H9 (cell line): Measurements from ENCODE around the gene TFF1. TPM values are rescaled to one million over a fixed set of nuclear protein-coding genes. Genes with fewer than 3 reads are reported as not detected.

ENCODE experiments used
- DNase-seq: peaks from one replicate; pipeline ENCODE4 v3.0.0-alpha.2; 2017
- H2AFZ ChIP-seq: one replicate; pipeline ENCODE4 v1.6.1; 2013; ENCODE audit warnings: mild to moderate bottlenecking, low read length, control low read depth, moderate library complexity
- H2AK5ac ChIP-seq: 2 replicates; pipeline ENCODE4 v1.6.1; 2013; ENCODE audit warnings: low read length, control low read depth, mixed read lengths; ENCODE audit not compliant: insufficient read length
- H2BK120ac ChIP-seq: one replicate; pipeline ENCODE4 v1.6.1; 2013; ENCODE audit warnings: low read depth, mild to moderate bottlenecking, low read length, control low read depth, inconsistent platforms; ENCODE audit not compliant: poor library complexity, severe bottlenecking
- H2BK12ac ChIP-seq: 2 replicates; pipeline ENCODE4 v1.6.1; 2013; ENCODE audit warnings: low read length, control low read depth, mixed read lengths, low read depth; ENCODE audit not compliant: insufficient read length
- H2BK15ac ChIP-seq: 2 replicates; pipeline ENCODE4 v1.6.1; 2013; ENCODE audit warnings: low read depth, low read length, control low read depth
- H2BK20ac ChIP-seq: one replicate; pipeline ENCODE4 v1.6.1; 2013; ENCODE audit warnings: low read depth, mild to moderate bottlenecking, low read length, control low read depth, inconsistent platforms; ENCODE audit not compliant: poor library complexity, severe bottlenecking
- H2BK5ac ChIP-seq: 2 replicates; pipeline ENCODE4 v1.6.1; 2013; ENCODE audit warnings: low read length, control low read depth, mixed read lengths; ENCODE audit not compliant: insufficient read length
- H3K14ac ChIP-seq: 2 replicates; pipeline ENCODE4 v1.6.1; 2013; ENCODE audit warnings: low read length, control low read depth; ENCODE audit not compliant: insufficient read depth
- H3K18ac ChIP-seq: 2 replicates; pipeline ENCODE4 v1.6.1; 2013; ENCODE audit warnings: low read depth, mild to moderate bottlenecking, mixed read lengths, low read length, control low read depth; ENCODE audit not compliant: insufficient read length
- H3K23ac ChIP-seq: 2 replicates; pipeline ENCODE4 v1.6.1; 2013; ENCODE audit warnings: low read length, control low read depth, mixed read lengths, low read depth; ENCODE audit not compliant: insufficient read length
- H3K23me2 ChIP-seq: 2 replicates; pipeline ENCODE4 v1.6.1; 2013; ENCODE audit warnings: low read depth, mild to moderate bottlenecking, mixed read lengths, low read length, control low read depth; ENCODE audit not compliant: insufficient read length, poor library complexity, severe bottlenecking
- H3K27ac ChIP-seq: 2 replicates; pipeline ENCODE4 v1.5.1; 2013; ENCODE audit warnings: low read length, control low read depth, mixed read lengths, low read depth; ENCODE audit not compliant: insufficient read length
- H3K27me3 ChIP-seq: 2 replicates; pipeline ENCODE4 v1.6.1; 2013; ENCODE audit warnings: low read length, control low read depth, inconsistent platforms; ENCODE audit not compliant: insufficient read depth
- H3K4ac ChIP-seq: 2 replicates; pipeline ENCODE4 v1.6.1; 2013; ENCODE audit warnings: low read depth, mild to moderate bottlenecking, control low read depth, inconsistent platforms, low read length, moderate library complexity
- H3K4me1 ChIP-seq: 2 replicates; pipeline ENCODE4 v1.6.1; 2013; ENCODE audit warnings: low read length, control low read depth, inconsistent platforms; ENCODE audit not compliant: insufficient read depth
- H3K4me2 ChIP-seq: 2 replicates; pipeline ENCODE4 v1.6.1; 2013; ENCODE audit warnings: low read length, control low read depth, mixed read lengths; ENCODE audit not compliant: insufficient read length, insufficient read depth
- H3K56ac ChIP-seq: 2 replicates; pipeline ENCODE4 v1.6.1; 2013; ENCODE audit warnings: low read depth, mild to moderate bottlenecking, mixed read lengths, low read length, control low read depth; ENCODE audit not compliant: insufficient read length
- H3K79me1 ChIP-seq: 2 replicates; pipeline ENCODE4 v1.6.1; 2013; ENCODE audit warnings: low read depth, mild to moderate bottlenecking, moderate library complexity, low read length, control low read depth, inconsistent platforms; ENCODE audit not compliant: insufficient read depth, poor library complexity, severe bottlenecking
- H3K79me2 ChIP-seq: 2 replicates; pipeline ENCODE4 v1.6.1; 2013; ENCODE audit warnings: low read length, control low read depth, inconsistent platforms; ENCODE audit not compliant: insufficient read depth
- H3K9ac ChIP-seq: 2 replicates; pipeline ENCODE4 v1.6.1; 2013; ENCODE audit warnings: low read length, control low read depth, mixed read lengths; ENCODE audit not compliant: insufficient read length; ENCODE audit errors: extremely low read depth
- H3K9me3 ChIP-seq: one replicate; pipeline ENCODE4 v1.6.1; 2013; ENCODE audit warnings: low read depth, low read length, inconsistent platforms; ENCODE audit not compliant: control insufficient read depth
- H3T11ph ChIP-seq: one replicate; pipeline ENCODE4 v1.6.1; 2013; ENCODE audit warnings: mild to moderate bottlenecking, low read length, control low read depth, inconsistent platforms
- H4K20me1 ChIP-seq: one replicate; pipeline ENCODE4 v1.6.1; 2013; ENCODE audit not compliant: control insufficient read depth, insufficient read length, insufficient read depth
- H4K5ac ChIP-seq: 2 replicates; pipeline ENCODE4 v1.6.1; 2013; ENCODE audit warnings: low read depth, mild to moderate bottlenecking, mixed read lengths, low read length, control low read depth; ENCODE audit not compliant: insufficient read length
- H4K8ac ChIP-seq: replicated peaks from 2 replicates; pipeline ENCODE4 v1.6.1; 2013; ENCODE audit warnings: low read length, control low read depth, mixed read lengths, low read depth; ENCODE audit not compliant: insufficient read length
- H4K91ac ChIP-seq: 2 replicates; pipeline ENCODE4 v1.6.1; 2013; ENCODE audit warnings: low read depth, mild to moderate bottlenecking, moderate library complexity, mixed read lengths, low read length, control low read depth; ENCODE audit not compliant: insufficient read length
- H3K27ac Mint-ChIP-seq, 3 experiments: 2 replicates in 2 of 3; 3 replicates in 1 of 3; pipeline ENCODE4 v1.8.0; 2020 to 2021; ENCODE audit warnings: mixed read lengths in 3 of 3, mild to moderate bottlenecking in 1 of 3, moderate library complexity in 1 of 3
- H3K27me3 Mint-ChIP-seq: 2 replicates; pipeline ENCODE4 v1.8.0; 2021; ENCODE audit warnings: low read depth, mild to moderate bottlenecking, moderate library complexity, mixed read lengths
- H3K36me3 Mint-ChIP-seq, 3 experiments: 2 replicates in 2 of 3; 3 replicates in 1 of 3; pipeline ENCODE4 v1.8.0; 2020 to 2021; ENCODE audit warnings: low read depth in 3 of 3, mixed read lengths in 3 of 3; ENCODE audit not compliant: insufficient read depth in 1 of 3
- H3K4me1 Mint-ChIP-seq, 2 experiments: 2 replicates each; pipeline ENCODE4 v1.8.0; 2020; ENCODE audit warnings: mixed read lengths in 2 of 2
- H3K4me3 Mint-ChIP-seq, 2 experiments: 2 replicates in 1 of 2; 3 replicates in 1 of 2; pipeline ENCODE4 v1.8.0; 2020 to 2021; ENCODE audit warnings: mild to moderate bottlenecking in 2 of 2, mixed read lengths in 2 of 2, moderate library complexity in 1 of 2
- H3K9me3 Mint-ChIP-seq, 2 experiments: 2 replicates in 1 of 2; 3 replicates in 1 of 2; pipeline ENCODE4 v1.8.0; 2020; ENCODE audit warnings: mild to moderate bottlenecking in 2 of 2, mixed read lengths in 2 of 2, moderate library complexity in 1 of 2
- WGBS: extraction: QIAGEN DNeasy Blood & Tissue Kit; methylation state at CpG from one replicate; pipeline ENCODE4 v1.1.7; 2013; ENCODE audit warnings: missing lambda C conversion rate, low lambda C conversion rate, mixed read lengths; ENCODE audit not compliant: insufficient read length; ENCODE audit errors: extremely low coverage; 5-methylcytosine and 5-hydroxymethylcytosine counted together
- total RNA-seq: library from RNA; stranded (reverse); gene quantifications from 2 replicates; pipeline ENCODE4 v1.2.1, GENCODE V29; 2021
- TF ChIP-seq, protein P1 (sequence below): fragments of 200-600 bp; sonication (generic); conservative IDR thresholded peaks from 3 replicates; pipeline ENCODE4 v1.8.0; 2021; ENCODE audit warnings: antibody characterized with exemption, mild to moderate bottlenecking

TFF1 gene
- total RNA-seq, 1 experiment from 2014 or later, result not detected

DNA sequence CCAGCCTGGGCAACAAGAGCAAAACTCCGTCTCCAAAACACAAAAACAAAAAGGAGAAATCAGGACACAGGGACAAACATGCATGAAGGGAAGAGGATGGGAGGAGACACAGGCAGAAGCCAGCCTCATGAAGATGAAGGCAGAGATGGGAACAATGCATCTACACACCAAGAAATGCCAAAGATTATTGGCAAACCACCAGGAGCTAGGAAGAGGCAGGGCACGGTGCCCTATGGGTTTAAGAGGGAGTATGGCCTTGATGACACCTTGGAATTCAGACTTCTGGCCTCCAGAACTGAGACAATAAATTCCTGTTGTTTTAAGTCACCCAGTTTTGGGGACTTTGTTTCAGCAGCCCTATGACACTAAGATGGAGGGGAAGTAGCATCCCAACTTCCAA, 24.4 kb upstream of the TFF1 start:
- Mint-ChIP-seq H3K27ac (no peak overlapping the region; a peak in 1 of 7 replicates), H3K36me3 (peaks cover 0 to 2% (median 0%) of the 10 kb centered on the region in 3 experiments; a peak in 2 of 7 replicates), H3K4me1 (peaks cover 39 to 40% of the 10 kb centered on the region in 2 experiments), H3K27me3 (peaks cover 23% of the 10 kb centered on the region), H3K9me3 (peaks cover 0 to 7% of the 10 kb centered on the region in 2 experiments; a peak in 1 of 5 replicates), H3K4me3 (no peak overlapping the region)
- H3K4me2 ChIP-seq, result no peak overlapping the region
- H4K91ac ChIP-seq, result no peak overlapping the region
- H2AK5ac ChIP-seq, result no peak overlapping the region
- peaks cover 2% of the 10 kb centered on the region for H4K20me1 ChIP-seq
- H3K27ac ChIP-seq, result no peak overlapping the region
- no peak overlapping the region for H3K56ac ChIP-seq
- no peak overlapping the region for H3K14ac ChIP-seq
- no peaks in the 10 kb centered on the region for H3K79me2 ChIP-seq
- no peak overlapping the region for H2BK120ac ChIP-seq
- no peaks in the 10 kb centered on the region for H3K79me1 ChIP-seq
- H3K9me3 ChIP-seq, result no peaks in the 10 kb centered on the region
- no peak overlapping the region for H3K23ac ChIP-seq
- no peak overlapping the region for H3K9ac ChIP-seq
- no peak overlapping the region for H2BK15ac ChIP-seq
- no peak overlapping the region for H3K18ac ChIP-seq
- no peak for DNase-seq
- no peak overlapping the region for H3K4ac ChIP-seq
- TF ChIP-seq, protein P1, sequence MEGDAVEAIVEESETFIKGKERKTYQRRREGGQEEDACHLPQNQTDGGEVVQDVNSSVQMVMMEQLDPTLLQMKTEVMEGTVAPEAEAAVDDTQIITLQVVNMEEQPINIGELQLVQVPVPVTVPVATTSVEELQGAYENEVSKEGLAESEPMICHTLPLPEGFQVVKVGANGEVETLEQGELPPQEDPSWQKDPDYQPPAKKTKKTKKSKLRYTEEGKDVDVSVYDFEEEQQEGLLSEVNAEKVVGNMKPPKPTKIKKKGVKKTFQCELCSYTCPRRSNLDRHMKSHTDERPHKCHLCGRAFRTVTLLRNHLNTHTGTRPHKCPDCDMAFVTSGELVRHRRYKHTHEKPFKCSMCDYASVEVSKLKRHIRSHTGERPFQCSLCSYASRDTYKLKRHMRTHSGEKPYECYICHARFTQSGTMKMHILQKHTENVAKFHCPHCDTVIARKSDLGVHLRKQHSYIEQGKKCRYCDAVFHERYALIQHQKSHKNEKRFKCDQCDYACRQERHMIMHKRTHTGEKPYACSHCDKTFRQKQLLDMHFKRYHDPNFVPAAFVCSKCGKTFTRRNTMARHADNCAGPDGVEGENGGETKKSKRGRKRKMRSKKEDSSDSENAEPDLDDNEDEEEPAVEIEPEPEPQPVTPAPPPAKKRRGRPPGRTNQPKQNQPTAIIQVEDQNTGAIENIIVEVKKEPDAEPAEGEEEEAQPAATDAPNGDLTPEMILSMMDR, result no peak
- no peak overlapping the region for H2BK20ac ChIP-seq
- H4K8ac ChIP-seq, result no peak overlapping the region
- H3K23me2 ChIP-seq, result no peaks in the 10 kb centered on the region
- no CpG with 5 or more reads among the region's 2 CpGs for WGBS
- H4K5ac ChIP-seq, result no peak overlapping the region
- no peak overlapping the region for H3T11ph ChIP-seq
- H2AFZ ChIP-seq, result no peak overlapping the region
- H2BK5ac ChIP-seq, result no peak overlapping the region
- H3K4me1 ChIP-seq, result peaks cover 6% of the 10 kb centered on the region; the same call in 1 of the 2 replicates
- no peaks in the 10 kb centered on the region for H3K27me3 ChIP-seq
- H2BK12ac ChIP-seq, result no peak overlapping the region
